Activated CD8-positive, alpha-beta T cell treated with anti-CD3 and anti-CD28 coated beads for 36 hours (primary cell): ENCODE data around the gene AMBRA1. TPM values are rescaled to one million over a fixed set of nuclear protein-coding genes. Genes with fewer than 3 reads are reported as not detected.
A peak's percentile ranks its signal among the peaks of the same experiment; 100 is the strongest.

ENCODE experiments used
- ATAC-seq: fragments of 200-7000 bp; cut with Tn5 transposase; one replicate; pipeline ENCODE4 v1.10.0; 2021; ENCODE audit warnings: mild to moderate bottlenecking, moderate library complexity
- CTCF ChIA-PET: fragments of 350-600 bp; sonication (Branson Sonifier 250); formaldehyde crosslinking; loops from one replicate; lab custom pipeline; 2021; ENCODE audit warnings: antibody characterized with exemption; lab: Charles Lee
- POLR2A ChIA-PET: fragments of 350-600 bp; sonication (Branson Sonifier 250); formaldehyde crosslinking; loops from one replicate; lab custom pipeline; 2021; ENCODE audit warnings: antibody characterized with exemption; lab: Charles Lee
- DNase-seq: peaks from one replicate; pipeline ENCODE4 v3.0.0-alpha.2; 2020
- H3K27ac Mint-ChIP-seq: one replicate; pipeline ENCODE4 v1.8.0; 2021; ENCODE audit warnings: mild to moderate bottlenecking, mixed read lengths
- H3K27me3 Mint-ChIP-seq: one replicate; pipeline ENCODE4 v1.8.0; 2021; ENCODE audit warnings: mixed read lengths
- H3K36me3 Mint-ChIP-seq: one replicate; pipeline ENCODE4 v1.8.0; 2021; ENCODE audit warnings: low read depth, mixed read lengths
- H3K4me1 Mint-ChIP-seq: one replicate; pipeline ENCODE4 v1.8.0; 2021; ENCODE audit warnings: low read depth, mixed read lengths
- H3K4me3 Mint-ChIP-seq: one replicate; pipeline ENCODE4 v1.8.0; 2021; ENCODE audit warnings: mild to moderate bottlenecking, moderate library complexity, mixed read lengths
- H3K9me3 Mint-ChIP-seq: one replicate; pipeline ENCODE4 v1.8.0; 2021; ENCODE audit warnings: mixed read lengths
- intact Hi-C: fragments of 100-400 bp; cut with micrococcal nuclease; formaldehyde crosslinking; loops from one replicate; pipeline ENCODE4 v1.10.0; 2022
- total RNA-seq, 2 experiments: library from RNA; stranded (reverse); gene quantifications; one replicate each; pipeline ENCODE4 v1.2.3, GENCODE V29; 2021
- TF ChIP-seq, protein P1 (sequence below): fragments of 200-600 bp; IDR thresholded peaks from one replicate; pipeline ENCODE4 v1.8.0; 2022; ENCODE audit warnings: antibody characterized with exemption, mild to moderate bottlenecking

AMBRA1 gene
- total RNA-seq, 2 experiments from 2014 or later: 24.0 to 24.1 TPM

DNA sequence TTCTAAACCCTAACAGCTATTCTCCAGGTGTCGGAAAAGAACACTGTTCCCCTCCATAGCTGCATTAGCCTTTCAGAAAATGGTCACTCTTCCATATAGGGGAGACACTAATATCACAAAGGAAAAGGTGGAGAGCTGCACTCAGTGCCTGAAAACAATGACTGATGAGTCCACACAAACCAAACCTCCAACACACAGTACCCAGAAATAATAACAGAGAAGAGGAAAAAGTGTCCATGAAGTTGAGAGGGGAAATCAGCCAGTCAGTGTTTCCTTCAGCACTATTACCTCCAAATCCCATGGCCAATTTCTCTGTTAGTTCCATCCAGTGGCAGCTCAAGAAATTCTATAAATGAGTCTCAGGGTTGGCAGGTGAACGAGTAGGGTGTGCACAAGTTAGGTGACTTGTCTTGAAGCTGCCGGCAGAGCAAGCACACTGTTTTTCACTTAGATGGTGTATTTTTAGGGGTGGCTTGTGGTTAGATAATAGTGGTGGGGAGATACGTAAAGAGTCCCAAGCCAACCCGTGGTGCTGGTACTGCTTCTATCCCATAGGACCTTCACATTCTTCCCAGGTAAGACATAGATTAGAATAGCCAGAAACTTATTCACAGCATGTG lies 117.8 kb downstream of the AMBRA1 start:
- no peak overlapping the region for H3K27ac Mint-ChIP-seq
- H3K4me3 Mint-ChIP-seq: no peak overlapping the region

DNA sequence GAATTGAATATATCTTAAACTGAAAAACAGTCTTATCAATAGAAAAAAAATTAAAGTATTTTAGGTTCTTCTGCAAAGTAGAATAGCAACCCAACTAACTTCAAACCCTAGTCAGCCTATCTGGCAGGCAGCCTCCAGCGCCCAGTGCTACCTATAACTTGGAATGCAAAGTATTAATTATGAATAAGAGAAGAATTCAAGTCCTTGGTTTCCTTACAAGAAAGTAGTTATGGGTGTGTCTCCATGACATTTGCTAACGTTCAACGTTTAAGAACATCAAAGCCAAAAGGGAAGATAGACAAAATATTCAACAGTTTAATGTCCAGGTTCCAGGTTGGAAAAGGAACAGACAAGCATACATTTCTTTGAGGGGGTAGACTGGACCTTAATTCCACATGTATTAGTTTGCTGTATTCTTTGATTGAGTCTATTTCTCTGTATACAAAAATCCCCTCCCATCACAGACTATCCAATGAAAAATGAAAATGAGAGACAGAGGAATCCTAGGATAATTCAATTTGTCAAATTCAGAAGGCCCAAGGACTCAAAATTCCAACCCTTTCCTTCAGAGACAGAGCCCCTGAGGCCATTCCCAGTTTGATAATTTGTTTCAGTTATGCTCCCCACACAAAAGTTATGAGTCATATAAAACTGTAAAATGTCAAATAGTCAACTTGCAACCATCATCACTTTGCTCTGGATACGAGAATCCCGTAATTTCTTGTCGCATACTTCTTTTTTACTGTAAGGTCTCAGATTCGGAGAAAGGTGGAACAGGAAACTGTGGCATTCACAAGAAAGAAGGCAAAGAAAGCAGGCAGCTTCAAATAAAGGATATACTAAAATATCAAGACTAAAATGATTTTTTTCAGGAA lies 118.5 kb downstream of the AMBRA1 start:
- H3K27me3 Mint-ChIP-seq: no peaks in the 10 kb centered on the region
- CTCF ChIA-PET: interaction anchor here (1.3 to 2.2 kb wide), 3 partner anchors 15 to 86 kb away, joined by 3 to 9 read pairs (median 7); no protein-coding TSS in a partner anchor
- no peak overlapping the region for H3K4me3 Mint-ChIP-seq
- POLR2A ChIA-PET: interaction anchor here (0.7 kb wide), 1 partner anchor 84 kb away, joined by 3 read pairs; the partner anchor contains the start of gene CHRM4
- ATAC-seq: no peak
- H3K27ac Mint-ChIP-seq: no peak overlapping the region
- H3K4me1 Mint-ChIP-seq: peaks cover 36% of the 10 kb centered on the region
- peaks cover 2% of the 10 kb centered on the region for H3K36me3 Mint-ChIP-seq
- no peak for DNase-seq
- intact Hi-C loops: no loop called here
- TF ChIP-seq, protein P1, sequence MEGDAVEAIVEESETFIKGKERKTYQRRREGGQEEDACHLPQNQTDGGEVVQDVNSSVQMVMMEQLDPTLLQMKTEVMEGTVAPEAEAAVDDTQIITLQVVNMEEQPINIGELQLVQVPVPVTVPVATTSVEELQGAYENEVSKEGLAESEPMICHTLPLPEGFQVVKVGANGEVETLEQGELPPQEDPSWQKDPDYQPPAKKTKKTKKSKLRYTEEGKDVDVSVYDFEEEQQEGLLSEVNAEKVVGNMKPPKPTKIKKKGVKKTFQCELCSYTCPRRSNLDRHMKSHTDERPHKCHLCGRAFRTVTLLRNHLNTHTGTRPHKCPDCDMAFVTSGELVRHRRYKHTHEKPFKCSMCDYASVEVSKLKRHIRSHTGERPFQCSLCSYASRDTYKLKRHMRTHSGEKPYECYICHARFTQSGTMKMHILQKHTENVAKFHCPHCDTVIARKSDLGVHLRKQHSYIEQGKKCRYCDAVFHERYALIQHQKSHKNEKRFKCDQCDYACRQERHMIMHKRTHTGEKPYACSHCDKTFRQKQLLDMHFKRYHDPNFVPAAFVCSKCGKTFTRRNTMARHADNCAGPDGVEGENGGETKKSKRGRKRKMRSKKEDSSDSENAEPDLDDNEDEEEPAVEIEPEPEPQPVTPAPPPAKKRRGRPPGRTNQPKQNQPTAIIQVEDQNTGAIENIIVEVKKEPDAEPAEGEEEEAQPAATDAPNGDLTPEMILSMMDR: no peak
- no peaks in the 10 kb centered on the region for H3K9me3 Mint-ChIP-seq

More for the DNA sequence above, 117.8 kb downstream of the AMBRA1 start:
- Mint-ChIP-seq H3K9me3 (no peaks in the 10 kb centered on the region), H3K4me1 (peaks cover 36% of the 10 kb centered on the region), H3K36me3 (no peaks in the 10 kb centered on the region), H3K27me3 (no peaks in the 10 kb centered on the region)
- DNase-seq (no peak), ATAC-seq (peak; percentile 17)
- intact Hi-C loops: no loop called here
- TF ChIP-seq, protein P1: no peak
- ChIA-PET POLR2A (interaction anchor here (0.6 to 0.7 kb wide), 2 partner anchors 8 to 84 kb away, joined by 3 read pairs; partner anchors contain the start of gene CHRM4), CTCF (interaction anchor here (0.7 to 2.2 kb wide), 4 partner anchors 14 to 1864 kb away, joined by 3 to 9 read pairs (median 5); no protein-coding TSS in a partner anchor)

DNA sequence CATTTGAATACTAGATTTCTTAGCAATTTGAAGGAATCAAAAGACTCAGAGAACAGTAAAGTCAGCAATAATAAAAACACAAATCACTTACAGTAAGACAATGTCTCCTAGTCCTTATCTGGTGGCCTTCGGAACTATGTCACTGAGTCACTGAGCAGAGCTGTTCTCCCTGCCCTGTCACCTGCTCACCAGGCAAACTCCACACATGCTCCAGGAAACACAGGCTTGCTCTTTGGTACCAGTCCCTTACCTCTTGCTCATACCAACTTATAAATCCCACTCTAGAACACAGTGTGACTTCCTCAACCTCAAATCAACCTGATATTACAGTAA lies 121.2 kb downstream of the AMBRA1 start:
- peaks cover 4% of the 10 kb centered on the region for H3K36me3 Mint-ChIP-seq
- H3K4me1 Mint-ChIP-seq: peaks cover 31% of the 10 kb centered on the region
- no peaks in the 10 kb centered on the region for H3K9me3 Mint-ChIP-seq
- no peak for ATAC-seq
- H3K27me3 Mint-ChIP-seq: no peaks in the 10 kb centered on the region
- no peak overlapping the region for H3K27ac Mint-ChIP-seq
- no peak for DNase-seq
- intact Hi-C loops: no loop called here
- no peak overlapping the region for H3K4me3 Mint-ChIP-seq
- TF ChIP-seq, protein P1: no peak
- CTCF ChIA-PET: interaction anchor here (2.1 kb wide), 1 partner anchor 17 kb away, joined by 6 read pairs; no protein-coding TSS in a partner anchor
- POLR2A ChIA-PET: no interaction called here

DNA sequence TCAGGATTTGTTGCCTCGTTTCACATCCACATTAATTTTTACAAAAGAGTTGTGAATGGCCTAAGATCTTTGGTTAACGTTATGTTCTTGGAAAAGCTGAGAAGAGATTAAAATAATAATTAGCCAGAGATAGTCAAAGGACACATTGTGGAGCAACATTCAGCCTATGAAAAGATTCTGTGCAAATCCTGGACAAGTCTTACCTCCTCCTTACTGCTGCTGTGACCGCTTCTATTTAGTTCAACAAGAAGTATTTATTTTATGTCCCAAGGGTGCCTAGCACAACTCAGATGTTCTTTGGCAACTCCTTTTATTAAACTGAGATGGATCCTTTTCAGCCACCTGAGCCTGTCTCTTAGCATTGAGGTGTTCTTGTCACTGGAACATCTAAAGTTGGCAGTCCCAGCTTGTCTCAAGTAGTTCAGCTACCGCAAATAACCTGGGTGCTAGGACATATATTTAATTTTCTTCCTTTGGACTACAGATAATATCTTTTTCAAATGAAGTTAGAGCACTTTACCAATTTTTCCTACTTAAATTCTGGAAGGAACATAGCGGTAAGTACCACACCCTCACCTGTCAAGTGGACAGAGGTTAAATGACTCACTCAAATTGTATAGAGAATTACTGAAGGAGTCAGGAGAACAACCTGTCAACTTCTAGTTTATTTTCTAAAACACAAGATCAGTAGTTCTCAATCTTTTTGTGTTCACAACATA lies 121.7 kb downstream of the AMBRA1 start:
- ATAC-seq: no peak
- Mint-ChIP-seq H3K4me3 (no peak overlapping the region), H3K27ac (no peak overlapping the region), H3K9me3 (no peaks in the 10 kb centered on the region), H3K27me3 (no peaks in the 10 kb centered on the region), H3K4me1 (peaks cover 31% of the 10 kb centered on the region), H3K36me3 (peaks cover 4% of the 10 kb centered on the region)
- ChIA-PET CTCF (interaction anchor here (2.1 kb wide), 1 partner anchor 18 kb away, joined by 6 read pairs; no protein-coding TSS in a partner anchor), POLR2A (no interaction called here)
- DNase-seq: no peak
- intact Hi-C loops: no loop called here
- TF ChIP-seq, protein P1: no peak
